ENCODE results near the gene KRT80.

KRT80 gene

DNA sequence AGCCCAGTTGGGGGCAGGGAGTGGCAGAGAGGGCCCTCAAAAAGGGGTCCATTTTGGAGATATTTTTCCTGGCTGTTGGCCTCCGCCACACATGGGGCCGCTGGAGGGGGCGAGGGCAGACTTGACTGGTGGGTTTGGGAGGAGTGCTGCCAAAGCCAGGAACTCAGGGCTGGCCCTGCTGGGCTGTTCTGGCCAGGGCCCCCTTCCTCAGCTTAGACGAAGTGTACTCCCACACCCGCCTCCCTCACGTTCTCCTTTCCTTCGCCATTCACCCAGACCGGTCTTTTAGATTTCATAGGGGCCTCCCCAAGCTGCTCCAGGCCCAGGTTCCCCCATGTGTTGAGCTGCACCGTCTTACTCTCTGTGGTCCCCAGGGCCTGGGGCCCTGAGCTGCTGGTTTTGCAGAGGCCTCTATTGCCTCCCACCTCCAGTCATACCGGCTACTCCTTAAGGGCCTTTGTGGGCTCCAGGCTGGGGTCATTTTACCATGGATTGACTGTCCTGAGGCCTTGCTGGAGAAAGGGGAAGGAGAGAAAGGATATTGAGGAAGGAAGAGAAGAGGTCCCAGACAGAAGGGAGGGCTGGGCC is 42.5 kb upstream of the KRT80 start:
- Histone ChIP-seq H3K27me3 (ENCODE audit: control insufficient read depth, insufficient read depth, low read length, poor library complexity, severe bottlenecking) (peaks cover 39% of the 10 kb centered on the region), H3K4me3 (ENCODE audit: insufficient read depth, low read depth, low read length) (no peak overlapping the region), H3K36me3 (ENCODE audit: control insufficient read depth, insufficient read depth, low read length) (no peaks in the 10 kb centered on the region), H3K27ac (ENCODE audit: insufficient read depth, low read depth, low read length, poor library complexity, severe bottlenecking) (no peak overlapping the region), H3K9me3 (ENCODE audit: control insufficient read depth, low read length) (no peaks in the 10 kb centered on the region), H3K4me1 (ENCODE audit: control insufficient read depth, insufficient read depth, low read length) (peaks cover 19% of the 10 kb centered on the region)
- WGBS, 2 experiments = 82% methylated on average over 10 of the region's 10 CpGs

DNA sequence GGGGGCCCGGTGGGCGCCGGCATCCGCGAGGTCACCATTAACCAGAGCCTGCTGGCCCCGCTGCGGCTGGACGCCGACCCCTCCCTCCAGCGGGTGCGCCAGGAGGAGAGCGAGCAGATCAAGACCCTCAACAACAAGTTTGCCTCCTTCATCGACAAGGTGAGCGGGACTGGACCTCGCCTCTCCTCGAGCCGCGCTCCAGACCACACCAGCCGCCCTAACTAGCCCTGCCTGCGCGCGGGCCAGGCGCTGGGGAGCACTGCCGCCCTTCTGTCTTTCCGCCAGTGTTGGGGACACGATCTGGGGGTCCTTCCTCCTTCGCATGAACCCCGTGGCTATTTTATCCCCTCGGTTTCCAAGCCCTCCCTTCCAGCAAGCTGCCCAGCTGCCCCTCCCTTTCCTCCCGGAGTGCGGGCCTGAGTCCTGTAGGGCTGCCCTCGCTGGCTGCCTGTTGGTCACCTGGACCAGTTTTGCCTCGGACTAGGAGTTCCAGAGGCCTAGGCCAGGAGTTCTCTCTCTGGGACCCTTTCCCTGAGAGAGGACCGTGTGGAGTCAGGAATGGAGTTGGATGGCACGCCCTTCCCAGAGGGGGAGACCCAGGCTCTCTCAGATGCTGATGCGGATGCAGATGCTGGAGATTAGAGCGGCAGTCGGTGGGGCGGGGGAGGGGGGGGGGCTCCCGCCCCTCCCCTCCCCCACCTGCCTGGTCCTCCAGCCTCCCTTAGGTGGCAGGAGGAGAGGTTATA is 41.8 kb upstream of the KRT80 start:
- H3K27ac ChIP-seq (ENCODE audit: insufficient read depth, low read depth, low read length, poor library complexity, severe bottlenecking) = no peak overlapping the region
- H3K4me1 ChIP-seq (ENCODE audit: control insufficient read depth, insufficient read depth, low read length) = peaks cover 19% of the 10 kb centered on the region
- WGBS, 2 experiments = 7 to 9% methylated on average over 38 to 39 of the region's 40 CpGs
- H3K4me3 ChIP-seq (ENCODE audit: insufficient read depth, low read depth, low read length) = peak overlapping the region; percentile 26
- no peaks in the 10 kb centered on the region for H3K36me3 ChIP-seq (ENCODE audit: control insufficient read depth, insufficient read depth, low read length)
- peaks cover 39% of the 10 kb centered on the region for H3K27me3 ChIP-seq (ENCODE audit: control insufficient read depth, insufficient read depth, low read length, poor library complexity, severe bottlenecking)
- H3K9me3 ChIP-seq (ENCODE audit: control insufficient read depth, low read length) = no peaks in the 10 kb centered on the region

- WGBS, 2 experiments = 3 to 4% methylated on average over 58 of the region's 58 CpGs
- Histone ChIP-seq H3K4me3 (ENCODE audit: insufficient read depth, low read depth, low read length) (peak within 1 kb of the TSS; percentile 26), H3K9me3 (ENCODE audit: control insufficient read depth, low read length) (no peaks in the 10 kb centered on the region), H3K4me1 (ENCODE audit: control insufficient read depth, insufficient read depth, low read length) (peaks cover 19% of the 10 kb centered on the region), H3K27ac (ENCODE audit: insufficient read depth, low read depth, low read length, poor library complexity, severe bottlenecking) (no peak within 1 kb of the TSS), H3K27me3 (ENCODE audit: control insufficient read depth, insufficient read depth, low read length, poor library complexity, severe bottlenecking) (peaks cover 39% of the 10 kb centered on the region), H3K36me3 (ENCODE audit: control insufficient read depth, insufficient read depth, low read length) (no peaks in the 10 kb centered on the region)
These were observed 41.1 kb upstream of the KRT80 start, which contains the start of gene KRT7 for GRCh38 chr12:52232674-52233461. KRT7 (plus strand) TSS chr12:52233243; CDS start chr12:52233297, 54 bp downstream.

GRCh38 chr12:52232203-52232673 is 40.4 kb upstream of the KRT80 start:
- H3K27me3 ChIP-seq (ENCODE audit: control insufficient read depth, insufficient read depth, low read length, poor library complexity, severe bottlenecking) = peaks cover 39% of the 10 kb centered on the region
- no peaks in the 10 kb centered on the region for H3K9me3 ChIP-seq (ENCODE audit: control insufficient read depth, low read length)
- WGBS, 2 experiments = 65 to 67% methylated on average over 12 of the region's 12 CpGs
- no peak overlapping the region for H3K27ac ChIP-seq (ENCODE audit: insufficient read depth, low read depth, low read length, poor library complexity, severe bottlenecking)
- H3K4me1 ChIP-seq (ENCODE audit: control insufficient read depth, insufficient read depth, low read length) = peaks cover 19% of the 10 kb centered on the region
- H3K36me3 ChIP-seq (ENCODE audit: control insufficient read depth, insufficient read depth, low read length) = no peaks in the 10 kb centered on the region
- H3K4me3 ChIP-seq (ENCODE audit: insufficient read depth, low read depth, low read length) = no peak overlapping the region

- WGBS, 2 experiments = 79% methylated on average over 16 of the region's 16 CpGs
These were observed 39.7 kb upstream of the KRT80 start for GRCh38 chr12:52231305-52232202.

GRCh38 chr12:52230364-52231281 is 38.8 kb upstream of the KRT80 start:
- Histone ChIP-seq H3K27ac (ENCODE audit: insufficient read depth, low read depth, low read length, poor library complexity, severe bottlenecking) (no peak overlapping the region), H3K4me1 (ENCODE audit: control insufficient read depth, insufficient read depth, low read length) (peaks cover 19% of the 10 kb centered on the region), H3K27me3 (ENCODE audit: control insufficient read depth, insufficient read depth, low read length, poor library complexity, severe bottlenecking) (peaks cover 39% of the 10 kb centered on the region), H3K36me3 (ENCODE audit: control insufficient read depth, insufficient read depth, low read length) (no peaks in the 10 kb centered on the region), H3K9me3 (ENCODE audit: control insufficient read depth, low read length) (no peaks in the 10 kb centered on the region), H3K4me3 (ENCODE audit: insufficient read depth, low read depth, low read length) (no peak overlapping the region)
- 77 to 81% methylated on average over 7 of the region's 8 CpGs for WGBS, 2 experiments

More at GRCh38 chr12:52231305-52232202, 39.7 kb upstream of the KRT80 start:
- Histone ChIP-seq H3K27ac (ENCODE audit: insufficient read depth, low read depth, low read length, poor library complexity, severe bottlenecking) (no peak overlapping the region), H3K9me3 (ENCODE audit: control insufficient read depth, low read length) (no peaks in the 10 kb centered on the region), H3K4me3 (ENCODE audit: insufficient read depth, low read depth, low read length) (no peak overlapping the region), H3K36me3 (ENCODE audit: control insufficient read depth, insufficient read depth, low read length) (no peaks in the 10 kb centered on the region), H3K4me1 (ENCODE audit: control insufficient read depth, insufficient read depth, low read length) (peaks cover 19% of the 10 kb centered on the region), H3K27me3 (ENCODE audit: control insufficient read depth, insufficient read depth, low read length, poor library complexity, severe bottlenecking) (peaks cover 39% of the 10 kb centered on the region)

DNA sequence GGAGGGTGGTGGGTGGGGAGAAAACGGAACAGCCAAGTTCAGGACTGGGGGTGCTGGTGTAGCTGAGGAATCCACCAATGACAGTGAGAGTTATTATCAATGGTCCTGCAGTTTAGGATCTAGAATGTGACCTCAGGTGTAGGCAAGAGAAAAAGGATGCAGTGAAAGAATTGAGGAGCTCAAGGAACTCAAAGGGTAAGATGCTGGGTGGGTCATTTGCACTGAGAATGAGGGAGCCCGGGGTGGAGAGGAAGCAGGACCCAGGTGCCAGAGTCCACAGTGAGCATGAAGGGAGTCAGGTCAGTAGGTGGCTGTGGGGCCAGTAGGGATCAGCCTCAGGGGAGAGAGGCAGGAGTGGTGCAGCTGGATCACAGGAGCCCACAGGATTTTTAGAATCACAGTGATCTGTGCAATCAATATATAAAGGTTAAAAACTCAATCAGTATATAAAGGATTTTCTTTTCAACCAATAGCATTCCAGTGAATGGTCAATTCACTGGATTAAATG is 38.1 kb upstream of the KRT80 start:
- H3K27me3 ChIP-seq (ENCODE audit: control insufficient read depth, insufficient read depth, low read length, poor library complexity, severe bottlenecking) = peaks cover 36% of the 10 kb centered on the region
- H3K4me1 ChIP-seq (ENCODE audit: control insufficient read depth, insufficient read depth, low read length) = peaks cover 19% of the 10 kb centered on the region
- WGBS, 2 experiments = 93% methylated on average over 2 of the region's 2 CpGs
- H3K4me3 ChIP-seq (ENCODE audit: insufficient read depth, low read depth, low read length) = no peak overlapping the region
- no peaks in the 10 kb centered on the region for H3K9me3 ChIP-seq (ENCODE audit: control insufficient read depth, low read length)
- H3K36me3 ChIP-seq (ENCODE audit: control insufficient read depth, insufficient read depth, low read length) = no peaks in the 10 kb centered on the region
- no peak overlapping the region for H3K27ac ChIP-seq (ENCODE audit: insufficient read depth, low read depth, low read length, poor library complexity, severe bottlenecking)

GRCh38 chr12:52228931-52229330 is 37.1 kb upstream of the KRT80 start:
- Histone ChIP-seq H3K9me3 (ENCODE audit: control insufficient read depth, low read length) (no peaks in the 10 kb centered on the region), H3K27me3 (ENCODE audit: control insufficient read depth, insufficient read depth, low read length, poor library complexity, severe bottlenecking) (peaks cover 32% of the 10 kb centered on the region), H3K27ac (ENCODE audit: insufficient read depth, low read depth, low read length, poor library complexity, severe bottlenecking) (no peak overlapping the region), H3K36me3 (ENCODE audit: control insufficient read depth, insufficient read depth, low read length) (no peaks in the 10 kb centered on the region), H3K4me3 (ENCODE audit: insufficient read depth, low read depth, low read length) (no peak overlapping the region), H3K4me1 (ENCODE audit: control insufficient read depth, insufficient read depth, low read length) (peaks cover 19% of the 10 kb centered on the region)
- 91 to 92% methylated on average over 6 of the region's 6 CpGs for WGBS, 2 experiments

GRCh38 chr12:52228366-52228765 is 36.6 kb upstream of the KRT80 start:
- no peak overlapping the region for H3K27ac ChIP-seq (ENCODE audit: insufficient read depth, low read depth, low read length, poor library complexity, severe bottlenecking)
- no peak overlapping the region for H3K4me3 ChIP-seq (ENCODE audit: insufficient read depth, low read depth, low read length)
- H3K36me3 ChIP-seq (ENCODE audit: control insufficient read depth, insufficient read depth, low read length) = no peaks in the 10 kb centered on the region
- no peaks in the 10 kb centered on the region for H3K9me3 ChIP-seq (ENCODE audit: control insufficient read depth, low read length)
- peaks cover 26% of the 10 kb centered on the region for H3K27me3 ChIP-seq (ENCODE audit: control insufficient read depth, insufficient read depth, low read length, poor library complexity, severe bottlenecking)
- 75 to 76% methylated on average over 3 of the region's 3 CpGs for WGBS, 2 experiments
- peaks cover 14% of the 10 kb centered on the region for H3K4me1 ChIP-seq (ENCODE audit: control insufficient read depth, insufficient read depth, low read length)
